HG02884 (cell line): ENCODE results near the gene WNT8B.

Experiments used
- ATAC-seq: cut with Tn5 transposase; IDR thresholded peaks from one replicate; pipeline ENCODE4 v1.9.1; 2021; ENCODE audit warnings: mild to moderate bottlenecking, moderate library complexity; ENCODE audit not compliant: unreplicated experiment

The WNT8B gene

GRCh38 chr10:100462709-100463108 lies at the start of gene WNT8B:
Gene WNT8B (plus strand): TSS chr10:100463009. CDS start chr10:100463169, 160 bp downstream.
- ATAC-seq, result no peak

- ATAC-seq, result no peak
Observed at GRCh38 chr10:100413173-100413572, 49.6 kb upstream of the WNT8B start.

- ATAC-seq, result no peak
Observed at GRCh38 chr10:100419911-100420449, 42.8 kb upstream of the WNT8B start.

- ATAC-seq, result no peak
Observed at GRCh38 chr10:100427374-100427773, 35.4 kb upstream of the WNT8B start.

GRCh38 chr10:100433253-100434240 lies 29.3 kb upstream of the WNT8B start:
- ATAC-seq, result peak; percentile 73

GRCh38 chr10:100436255-100436654 lies 26.6 kb upstream of the WNT8B start:
- ATAC-seq, result no peak

- no peak for ATAC-seq
Observed at GRCh38 chr10:100438674-100439315, 24.0 kb upstream of the WNT8B start.

GRCh38 chr10:100442548-100442947 lies 20.3 kb upstream of the WNT8B start:
- ATAC-seq, result no peak

GRCh38 chr10:100446130-100446761 lies 16.6 kb upstream of the WNT8B start:
- no peak for ATAC-seq

- ATAC-seq, result no peak
Observed at GRCh38 chr10:100447663-100448062, 15.1 kb upstream of the WNT8B start.

- no peak for ATAC-seq
Observed at GRCh38 chr10:100448951-100449350, 13.9 kb upstream of the WNT8B start.

- no peak for ATAC-seq
Observed at GRCh38 chr10:100468322-100468721, 5.5 kb downstream of the WNT8B start.

GRCh38 chr10:100468978-100469377 lies 6.2 kb downstream of the WNT8B start:
- ATAC-seq, result no peak

GRCh38 chr10:100469756-100470155 lies 6.9 kb downstream of the WNT8B start:
- ATAC-seq, result no peak

- no peak for ATAC-seq
Observed at GRCh38 chr10:100470367-100470766, 7.6 kb downstream of the WNT8B start.

GRCh38 chr10:100477970-100478369 lies 15.2 kb downstream of the WNT8B start:
- no peak for ATAC-seq

- no peak for ATAC-seq
Observed at GRCh38 chr10:100479037-100479436, 16.2 kb downstream of the WNT8B start.

GRCh38 chr10:100480002-100480401 lies 17.2 kb downstream of the WNT8B start:
- no peak for ATAC-seq

GRCh38 chr10:100481462-100482081 lies 18.8 kb downstream of the WNT8B start:
- ATAC-seq, result peak; percentile 99

GRCh38 chr10:100482181-100482833 lies 19.5 kb downstream of the WNT8B start:
- ATAC-seq, result no peak
